ENCODE results near the gene GLCCI1. TPM values are rescaled to one million over a fixed set of nuclear protein-coding genes. Genes with fewer than 3 reads are reported as not detected.
"Not testable (repeated sequence)": the region's sequence is repeated elsewhere in the genome, so short reads cannot be mapped to it uniquely, and the experiment has no call there.

Gene GLCCI1
- polyA plus RNA-seq, 12 donors: 11.7 to 22.3 (median 16.9) TPM; not detected in 1

DNA sequence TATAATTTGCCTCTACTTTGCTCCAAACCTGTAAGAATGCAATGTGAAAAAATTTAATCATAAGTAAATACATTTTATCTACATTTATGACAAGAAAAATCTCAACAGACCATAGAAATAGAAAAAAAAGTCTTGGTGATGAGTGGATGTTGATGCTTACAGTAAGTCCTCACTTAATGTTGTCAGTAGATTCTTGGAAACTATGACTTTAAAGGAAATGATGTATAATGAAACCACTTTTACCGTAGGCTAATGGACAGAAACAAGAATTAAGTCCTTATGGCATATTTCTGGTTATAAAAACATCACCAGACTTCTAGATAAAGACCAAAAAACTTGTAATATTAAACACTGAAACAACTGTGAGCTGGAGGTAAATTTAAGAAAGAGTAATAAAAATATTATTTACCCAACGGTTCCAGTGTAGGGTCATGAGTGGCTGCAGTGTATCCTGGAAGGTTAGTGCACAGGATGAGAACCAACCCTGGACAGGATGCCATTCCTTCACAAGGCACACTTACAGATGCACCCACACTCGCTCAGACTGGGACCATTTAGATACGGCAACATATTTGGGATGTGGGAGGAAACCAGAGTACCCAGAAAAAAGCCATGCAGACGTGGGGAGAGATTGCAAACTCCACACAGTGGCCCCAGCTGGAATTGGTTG is 76.3 kb downstream of the GLCCI1 start:
- no peak for DNase-seq

DNA sequence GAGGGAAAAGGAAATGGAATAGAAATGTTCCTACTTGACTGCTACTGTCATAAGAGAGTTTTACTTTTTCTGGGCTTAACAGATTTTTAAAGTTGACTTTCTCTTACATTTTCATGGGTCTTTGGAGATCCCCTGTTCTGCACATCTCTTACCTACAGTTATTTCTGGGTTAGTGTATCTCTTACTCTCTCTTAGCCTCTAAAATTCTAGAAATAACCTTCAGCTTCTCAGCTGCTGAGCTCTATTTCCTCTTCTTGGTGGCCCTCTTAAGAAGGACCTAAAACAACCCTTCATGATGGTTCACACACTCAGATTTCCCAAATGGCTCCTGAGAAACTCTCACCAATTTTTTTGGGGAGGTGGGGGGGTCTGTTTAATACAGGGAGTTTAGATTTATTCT is 79.5 kb downstream of the GLCCI1 start:
- DNase-seq: not testable (repeated sequence)

DNA sequence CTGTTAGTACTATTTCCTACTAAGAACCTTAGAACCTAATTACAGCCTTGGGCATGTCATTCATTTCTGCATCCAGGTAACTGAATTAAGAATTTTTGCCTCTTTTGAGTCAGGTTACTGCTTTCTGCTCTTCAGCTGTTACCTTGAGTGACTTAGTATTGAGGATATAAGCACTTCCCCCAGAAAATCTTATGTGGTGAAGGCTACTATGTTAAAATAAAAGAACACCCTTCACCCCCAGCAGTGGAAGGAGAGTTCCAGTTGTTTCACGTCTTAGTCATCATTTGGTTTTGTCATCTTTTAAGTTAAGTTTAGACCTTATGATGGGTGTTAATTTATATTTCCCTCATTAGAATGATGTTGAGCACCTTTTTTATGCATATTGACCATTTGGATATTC is 82.8 kb downstream of the GLCCI1 start:
- no peak for DNase-seq

DNA sequence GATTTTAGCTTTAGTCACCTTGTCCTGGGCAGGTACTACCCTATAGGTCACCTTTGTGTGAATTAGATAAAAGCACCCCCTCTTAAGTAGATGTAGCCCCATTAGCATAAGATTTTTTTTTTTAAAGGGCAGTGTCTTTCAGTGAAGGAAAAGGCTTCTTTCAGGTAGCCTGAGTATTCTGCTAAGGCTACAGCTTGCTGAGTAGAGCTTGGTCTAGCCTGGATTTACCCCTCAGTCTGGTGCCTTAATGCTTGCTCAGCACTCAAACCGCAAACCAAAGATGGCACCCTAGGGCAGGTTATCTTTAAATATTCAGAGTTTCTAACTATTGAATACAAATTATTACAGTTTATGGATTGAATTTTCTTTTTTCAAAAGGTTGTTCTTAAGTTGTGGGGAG is 83.4 kb downstream of the GLCCI1 start:
- no peak for DNase-seq

DNA sequence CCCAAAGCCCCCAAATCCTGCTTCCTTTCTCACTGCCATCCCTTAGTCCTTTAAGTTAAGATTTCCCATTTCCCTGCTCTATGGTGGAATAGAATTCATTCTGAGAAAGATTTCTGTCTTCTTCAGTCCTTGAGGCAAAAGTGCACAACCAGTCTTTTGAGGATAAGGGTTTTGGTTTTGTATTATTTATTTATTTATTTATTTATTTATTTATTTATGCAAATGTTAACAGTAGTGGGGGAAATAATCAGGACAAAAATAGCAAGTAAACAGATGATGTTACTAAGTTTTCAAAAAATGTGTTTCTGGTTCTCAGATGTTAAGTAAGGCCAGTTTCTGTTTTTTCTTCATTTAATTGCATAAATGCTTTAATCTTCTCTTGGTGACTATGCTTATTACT is 84.2 kb downstream of the GLCCI1 start:
- no peak for DNase-seq

DNA sequence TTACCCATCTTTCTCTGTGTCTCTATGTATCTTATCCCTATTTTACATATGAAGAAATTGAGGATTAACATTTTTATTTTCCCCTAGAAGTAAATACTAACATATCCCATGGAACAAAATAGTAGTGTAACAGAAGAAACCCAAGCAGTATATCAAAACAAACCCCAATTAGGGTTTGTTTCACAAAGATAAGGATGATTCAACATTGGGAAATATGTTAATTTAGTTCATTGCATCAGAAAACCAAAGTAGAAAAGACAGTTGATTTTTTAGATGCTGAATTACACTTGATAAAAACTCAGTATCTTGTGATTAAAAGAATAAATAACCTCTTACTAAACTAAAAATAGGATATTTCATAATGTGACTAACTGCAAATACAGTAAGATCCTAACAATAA is 87.8 kb downstream of the GLCCI1 start:
- DNase-seq: no peak

DNA sequence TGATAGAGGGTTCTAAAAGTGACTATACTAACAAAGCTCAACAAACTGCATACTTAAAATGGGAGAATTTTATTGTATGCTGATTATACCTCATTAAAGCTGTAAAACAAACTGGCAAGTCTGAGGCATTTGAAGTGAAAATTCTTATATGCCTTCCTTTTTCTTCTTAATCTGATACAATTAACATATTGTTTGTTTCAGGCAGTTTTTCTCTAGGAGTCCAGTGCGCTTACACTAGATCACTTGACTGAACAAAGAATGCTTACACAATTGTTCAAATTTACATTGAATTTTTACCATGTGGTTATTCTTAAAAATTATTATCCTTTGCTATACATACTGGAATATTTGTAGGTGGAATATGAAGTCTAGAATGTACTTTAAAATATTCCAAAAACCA is 89.0 kb downstream of the GLCCI1 start:
- no peak for DNase-seq

DNA sequence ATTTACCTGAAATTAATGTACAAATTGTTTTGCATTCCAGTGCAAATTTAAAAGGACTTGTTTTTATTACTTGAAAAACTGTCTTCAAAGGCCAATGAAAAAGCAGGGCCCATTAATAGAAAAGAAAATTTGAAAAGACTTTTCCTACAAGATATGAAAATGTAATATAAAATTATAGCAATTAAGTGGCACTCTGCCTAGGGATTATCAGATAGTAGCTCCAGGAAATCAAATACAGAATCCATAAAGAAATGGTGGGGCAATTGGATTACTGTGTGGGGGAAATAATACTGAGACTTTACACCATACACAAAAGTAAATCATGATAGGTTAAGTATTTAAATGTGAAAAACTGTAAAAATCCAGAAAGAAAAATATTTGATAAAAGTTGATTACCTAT is 89.7 kb downstream of the GLCCI1 start:
- no peak for DNase-seq

DNA sequence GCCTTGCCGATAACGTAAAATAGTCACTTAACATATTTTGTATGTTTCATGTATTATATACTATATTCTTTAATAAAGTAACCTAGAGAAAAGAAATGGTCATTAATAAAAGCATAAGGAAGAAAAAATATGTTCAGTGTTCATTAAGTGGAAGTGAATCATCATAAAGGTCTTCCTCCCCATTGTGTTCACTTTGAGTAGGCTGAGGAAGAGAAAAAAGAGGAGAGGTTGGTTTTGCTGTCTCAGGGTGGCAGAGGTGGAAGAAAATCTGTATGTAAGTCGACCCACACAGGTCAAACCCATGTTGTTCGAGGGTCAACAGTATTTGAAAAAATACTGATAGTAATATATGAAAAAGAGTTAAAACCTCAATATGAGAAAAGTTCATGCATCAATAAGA is 90.3 kb downstream of the GLCCI1 start:
- no peak for DNase-seq

DNA sequence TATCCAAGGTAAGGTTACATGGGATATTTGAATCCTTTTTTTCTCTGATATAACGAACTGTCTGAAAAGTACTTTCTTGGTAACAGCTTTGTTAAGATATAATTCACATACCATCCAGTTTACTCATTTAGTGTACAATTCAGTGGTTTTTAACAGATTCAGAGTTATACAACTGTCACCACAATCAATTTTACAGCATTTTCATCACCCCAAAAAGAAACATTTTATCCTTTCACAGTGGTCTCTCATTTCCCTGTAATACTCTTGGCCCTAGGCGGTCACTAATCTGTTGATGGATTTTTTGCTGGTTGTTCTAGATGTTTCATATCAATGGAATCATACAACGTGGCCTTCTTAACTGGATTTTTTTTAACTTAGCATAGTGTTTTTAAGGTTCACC is 91.6 kb downstream of the GLCCI1 start:
- DNase-seq: no peak

DNA sequence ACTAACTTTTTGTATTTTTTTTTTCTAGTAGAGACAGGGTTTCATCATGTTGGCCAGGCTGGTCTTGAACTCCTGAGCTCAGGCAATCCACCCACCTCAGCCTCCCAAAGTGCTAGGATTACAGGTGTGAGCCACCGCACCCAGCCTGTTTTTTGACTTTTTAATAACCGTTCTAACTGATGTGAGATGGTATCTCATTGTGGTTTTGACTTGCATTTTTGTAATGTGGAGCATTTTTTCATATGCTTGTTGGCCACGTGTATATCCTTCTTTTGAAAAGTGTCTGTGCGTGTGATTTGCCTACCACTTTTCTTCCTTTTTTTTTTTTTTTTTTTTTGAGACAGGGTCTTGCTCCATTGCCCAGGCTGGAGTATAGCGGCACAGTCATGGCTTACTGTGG is 94.7 kb downstream of the GLCCI1 start:
- not testable (repeated sequence) for DNase-seq

DNA sequence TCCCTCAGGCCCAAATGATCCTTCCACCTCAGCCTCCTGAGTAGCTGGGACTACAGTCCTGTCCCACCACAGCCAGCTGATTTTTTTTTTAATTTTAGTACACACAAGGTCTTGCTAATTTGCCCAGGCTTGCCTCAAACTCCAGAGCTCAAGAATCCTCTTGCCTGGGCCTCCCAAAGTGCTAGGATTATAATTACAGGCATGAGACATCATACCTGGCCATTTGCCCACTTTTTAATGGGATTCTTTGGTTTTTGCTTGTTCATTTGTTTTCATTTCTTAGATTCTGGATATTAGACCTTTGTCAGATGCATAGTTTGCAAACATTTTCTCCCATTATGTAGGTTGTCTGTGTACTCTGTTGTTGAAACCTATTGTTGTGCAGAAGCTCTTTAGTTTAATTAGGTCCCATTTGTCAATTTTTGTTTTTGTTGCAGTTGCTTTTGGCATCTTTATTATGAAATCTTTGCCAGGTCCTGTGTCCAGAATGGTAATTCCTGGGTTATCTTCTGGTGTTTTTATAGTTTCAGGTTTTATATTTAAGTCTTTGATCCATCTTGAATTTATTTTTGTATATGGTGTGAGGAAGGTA is 95.2 kb downstream of the GLCCI1 start:
- no peak for DNase-seq

DNA sequence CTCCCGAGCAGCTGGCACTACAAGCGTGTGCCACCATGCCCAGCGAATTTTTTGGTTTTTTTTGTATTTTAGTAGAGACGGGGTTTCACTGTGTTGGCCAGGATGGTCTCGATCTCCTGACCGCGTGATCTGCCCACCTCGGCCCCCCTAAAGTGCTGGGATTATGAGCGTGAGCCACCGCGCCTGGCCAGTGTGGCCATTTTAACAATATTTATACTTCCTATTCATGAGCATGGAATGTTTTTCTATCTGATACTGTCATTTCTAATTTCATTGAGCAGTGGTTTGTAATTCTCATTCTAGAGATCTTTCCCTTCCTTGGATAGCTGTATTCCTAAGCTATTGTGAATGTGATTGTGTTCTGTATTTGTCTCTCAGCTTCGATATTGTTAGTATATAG is 96.2 kb downstream of the GLCCI1 start:
- DNase-seq: no peak

DNA sequence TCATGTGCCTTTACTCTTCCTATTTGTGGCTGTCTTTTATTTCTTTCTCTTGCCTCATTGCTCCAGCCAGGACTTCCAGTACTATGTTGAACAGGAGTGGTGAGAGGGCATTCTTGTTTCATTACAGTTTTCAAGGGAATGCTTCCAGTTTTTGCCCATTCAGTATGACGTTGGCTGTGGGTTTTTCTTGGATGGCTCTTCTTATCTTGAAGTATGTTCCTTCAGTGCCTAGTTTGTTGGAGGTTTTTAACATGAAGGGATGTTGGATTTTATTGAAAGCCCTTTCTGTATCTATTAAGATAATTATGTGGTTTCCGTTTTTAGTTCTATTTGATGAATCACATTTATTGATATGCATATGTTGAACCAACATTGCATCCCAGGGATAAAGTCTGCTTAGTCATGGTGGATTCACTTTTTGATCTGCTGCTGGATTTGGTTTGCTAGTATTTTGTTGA is 96.8 kb downstream of the GLCCI1 start:
- DNase-seq: no peak

DNA sequence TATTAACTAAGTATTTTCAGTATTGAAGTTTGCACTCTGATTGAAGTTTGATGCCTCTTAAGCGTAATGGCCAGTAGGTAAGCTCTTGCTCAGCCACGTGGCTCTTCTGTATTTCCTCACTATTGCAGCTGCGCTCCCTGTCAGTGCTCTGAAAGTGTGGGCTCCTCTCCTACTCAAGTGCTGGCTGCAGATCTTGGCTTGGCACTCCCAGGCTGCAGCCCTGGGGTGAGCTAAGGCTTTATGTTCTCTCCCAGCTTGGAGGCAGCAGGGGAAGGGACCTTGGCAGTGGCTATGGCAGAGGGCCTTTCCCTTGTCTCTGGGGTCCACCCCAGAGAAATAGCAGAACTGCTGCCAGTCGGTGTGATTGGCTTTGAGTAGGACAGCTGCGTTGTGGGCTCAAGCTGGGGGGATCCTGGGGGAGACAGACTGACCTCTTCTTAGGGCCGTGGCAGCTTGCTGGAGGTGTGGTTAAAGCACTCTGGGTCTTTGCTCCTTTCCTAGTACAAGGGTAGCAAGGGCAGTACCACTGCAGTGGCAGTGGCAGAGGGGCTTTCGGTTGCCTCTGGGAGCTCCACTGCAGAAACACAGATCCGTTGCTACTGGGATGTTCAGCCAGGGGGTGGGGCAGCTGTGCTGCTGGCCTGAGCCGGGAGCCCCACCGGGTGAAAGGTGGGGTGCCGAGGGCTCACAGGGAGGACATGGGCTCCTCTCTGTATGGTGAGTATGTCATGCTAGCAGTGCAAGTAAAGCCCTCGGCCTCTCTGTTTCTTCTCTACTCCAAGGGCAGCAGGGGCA is 100.5 kb downstream of the GLCCI1 start:
- DNase-seq: no peak

DNA sequence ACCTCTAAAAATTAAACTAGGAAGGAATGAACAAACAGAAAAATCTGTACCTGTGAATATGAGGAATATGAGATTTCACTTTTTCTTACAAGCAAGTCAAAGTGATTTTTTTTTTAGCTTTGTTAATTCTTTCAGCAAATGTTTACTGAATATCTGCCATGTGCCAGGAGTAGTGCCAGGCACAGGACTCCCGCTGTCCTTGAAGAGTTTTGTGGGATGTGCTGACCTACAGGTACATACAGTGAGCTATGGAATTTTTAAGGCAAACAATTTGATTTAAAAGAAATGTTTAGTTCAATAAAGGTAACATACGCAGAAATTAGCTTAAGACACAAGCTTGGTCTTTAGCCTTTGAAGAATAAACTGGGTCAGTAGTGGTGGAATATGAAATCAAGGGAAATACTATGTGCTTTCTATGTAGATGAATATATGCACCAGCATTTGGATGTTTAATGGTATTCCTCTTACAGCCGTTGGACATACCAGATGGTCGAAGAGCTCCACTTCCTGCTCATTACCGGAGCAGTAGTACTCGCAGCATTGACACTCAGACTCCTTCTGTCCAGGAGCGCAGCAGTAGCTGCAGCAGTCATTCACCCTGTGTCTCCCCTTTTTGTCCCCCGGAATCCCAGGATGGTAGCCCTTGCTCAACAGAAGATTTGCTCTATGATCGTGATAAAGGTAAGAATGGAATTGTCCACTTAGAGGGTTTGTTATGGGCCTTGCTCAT is 102.0 kb downstream of the GLCCI1 start:
- no peak for DNase-seq

DNA sequence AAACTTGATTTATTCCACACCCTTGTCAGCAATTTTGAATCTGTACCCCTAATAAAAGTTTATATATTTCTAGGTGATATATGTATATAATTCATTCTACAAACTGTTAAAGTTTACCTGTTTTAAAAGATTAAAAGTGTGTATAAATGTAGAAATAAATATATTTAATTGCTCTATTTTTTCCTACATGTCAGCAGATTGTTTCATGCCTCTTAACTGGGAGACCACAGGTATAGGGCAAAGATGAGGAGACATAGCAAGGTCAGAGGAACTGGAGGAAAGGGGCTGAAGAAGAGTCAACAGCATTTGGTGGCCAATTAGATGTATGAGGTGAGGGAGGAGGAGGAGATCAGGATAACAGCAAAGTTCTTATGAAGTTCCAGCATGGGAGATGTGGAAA is 109.8 kb downstream of the GLCCI1 start:
- no peak for DNase-seq

DNA sequence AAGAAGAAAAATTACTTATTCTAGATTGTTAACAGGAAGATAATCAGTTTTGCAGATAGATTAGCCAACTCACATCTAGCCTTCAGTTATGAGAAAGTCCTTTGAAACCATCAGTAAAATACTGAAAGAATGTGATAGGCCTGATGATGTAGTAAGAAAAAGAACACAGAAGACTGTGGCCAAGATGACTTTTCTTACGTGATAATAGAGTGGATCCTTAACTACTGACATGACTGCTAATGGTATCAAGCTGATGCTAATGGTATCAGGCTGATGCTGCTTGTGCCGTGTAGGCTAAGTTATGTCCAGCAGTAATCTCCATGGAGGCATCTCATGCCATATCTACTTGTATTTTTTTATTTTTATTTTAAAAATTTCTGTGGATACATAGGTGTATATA is 114.2 kb downstream of the GLCCI1 start:
- no peak for DNase-seq

DNA sequence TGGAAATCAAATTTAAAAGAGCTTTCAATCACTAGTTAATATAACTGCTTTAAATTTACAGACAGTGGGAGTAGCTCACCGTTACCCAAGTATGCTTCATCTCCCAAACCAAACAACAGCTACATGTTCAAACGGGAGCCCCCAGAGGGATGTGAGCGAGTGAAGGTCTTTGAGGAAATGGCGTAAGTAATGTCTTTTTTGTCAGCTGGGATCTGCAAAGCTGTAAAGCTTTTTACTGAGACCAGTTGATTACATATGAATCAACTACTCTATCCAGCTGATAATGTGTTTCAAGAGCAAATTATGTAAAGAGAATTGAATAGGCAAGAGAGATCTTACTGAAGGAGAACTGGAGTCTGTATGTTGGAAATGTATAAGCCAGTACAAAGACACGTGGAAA is 116.2 kb downstream of the GLCCI1 start:
- DNase-seq: no peak

DNA sequence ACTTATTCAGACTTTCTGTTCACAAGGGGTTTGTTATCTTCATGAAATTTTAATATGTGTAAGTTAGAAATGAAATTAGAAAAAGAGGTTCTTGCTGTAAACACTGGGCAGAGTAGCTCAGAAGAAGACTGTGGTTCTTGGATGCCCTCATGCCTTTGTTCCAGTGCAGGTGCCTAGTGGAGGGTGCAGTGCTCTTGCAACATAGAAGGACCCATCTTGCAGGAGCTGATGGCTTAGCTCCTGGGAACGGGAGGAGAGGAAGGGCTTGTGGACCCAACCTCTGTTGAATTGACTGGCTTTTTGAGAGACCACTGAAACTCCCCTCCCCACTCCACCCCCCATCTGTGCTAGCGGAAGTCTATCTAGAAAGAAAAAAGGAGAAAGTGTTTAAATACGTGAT is 116.8 kb downstream of the GLCCI1 start:
- DNase-seq: no peak

DNA sequence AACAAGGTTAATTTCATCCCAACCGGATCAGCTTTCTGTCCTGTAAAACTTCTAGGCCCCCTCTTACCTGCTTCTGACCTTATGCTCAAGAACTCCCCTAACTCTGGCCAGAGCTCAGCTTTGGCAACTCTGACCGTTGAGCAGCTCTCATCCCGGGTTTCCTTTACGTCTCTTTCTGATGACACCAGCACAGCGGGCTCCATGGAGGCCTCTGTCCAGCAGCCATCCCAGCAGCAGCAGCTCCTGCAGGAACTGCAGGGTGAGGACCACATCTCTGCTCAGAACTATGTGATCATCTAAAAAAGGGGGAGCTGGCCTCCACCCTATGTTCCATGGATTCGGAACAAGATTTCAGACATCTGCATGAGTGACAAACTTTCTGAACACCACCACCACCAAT is 117.6 kb downstream of the GLCCI1 start:
- DNase-seq: no peak

DNA sequence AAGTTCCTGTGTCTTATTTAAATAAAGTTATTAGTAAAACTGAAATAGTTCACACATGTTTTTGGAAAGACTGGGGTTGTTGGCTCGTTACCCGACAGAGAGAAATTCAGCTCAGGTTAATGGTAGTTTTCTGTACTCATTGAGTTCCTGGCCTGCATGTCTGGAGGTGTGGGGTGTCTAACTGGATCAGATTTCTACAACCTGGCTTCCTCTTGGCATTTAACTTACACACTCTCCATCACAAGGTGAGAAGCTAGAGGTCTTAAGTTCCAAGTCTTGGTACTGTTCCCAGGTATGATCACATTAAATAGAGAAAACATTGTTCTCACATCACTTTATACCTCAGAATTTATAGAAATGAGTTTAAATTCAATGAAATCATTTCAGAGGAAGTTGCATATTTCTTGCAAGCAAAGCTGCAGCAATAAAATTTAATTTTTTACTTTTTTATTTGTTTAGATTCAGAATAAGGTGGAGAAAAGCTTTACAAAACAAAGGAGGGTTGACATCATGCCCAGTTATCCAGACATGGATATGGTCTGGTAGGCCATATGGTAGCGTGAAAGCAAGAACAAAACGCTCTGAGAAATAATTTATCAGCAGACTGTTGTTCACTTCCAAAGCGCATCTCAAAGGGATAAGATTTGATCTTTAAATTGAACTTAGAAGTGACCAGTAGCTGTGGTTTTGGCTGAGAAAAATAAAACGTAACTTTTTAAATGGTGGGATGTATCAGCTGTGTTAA is 120.6 kb downstream of the GLCCI1 start:
- DNase-seq: no peak
